ENCODE results near the gene GAMT.

GAMT gene

DNA sequence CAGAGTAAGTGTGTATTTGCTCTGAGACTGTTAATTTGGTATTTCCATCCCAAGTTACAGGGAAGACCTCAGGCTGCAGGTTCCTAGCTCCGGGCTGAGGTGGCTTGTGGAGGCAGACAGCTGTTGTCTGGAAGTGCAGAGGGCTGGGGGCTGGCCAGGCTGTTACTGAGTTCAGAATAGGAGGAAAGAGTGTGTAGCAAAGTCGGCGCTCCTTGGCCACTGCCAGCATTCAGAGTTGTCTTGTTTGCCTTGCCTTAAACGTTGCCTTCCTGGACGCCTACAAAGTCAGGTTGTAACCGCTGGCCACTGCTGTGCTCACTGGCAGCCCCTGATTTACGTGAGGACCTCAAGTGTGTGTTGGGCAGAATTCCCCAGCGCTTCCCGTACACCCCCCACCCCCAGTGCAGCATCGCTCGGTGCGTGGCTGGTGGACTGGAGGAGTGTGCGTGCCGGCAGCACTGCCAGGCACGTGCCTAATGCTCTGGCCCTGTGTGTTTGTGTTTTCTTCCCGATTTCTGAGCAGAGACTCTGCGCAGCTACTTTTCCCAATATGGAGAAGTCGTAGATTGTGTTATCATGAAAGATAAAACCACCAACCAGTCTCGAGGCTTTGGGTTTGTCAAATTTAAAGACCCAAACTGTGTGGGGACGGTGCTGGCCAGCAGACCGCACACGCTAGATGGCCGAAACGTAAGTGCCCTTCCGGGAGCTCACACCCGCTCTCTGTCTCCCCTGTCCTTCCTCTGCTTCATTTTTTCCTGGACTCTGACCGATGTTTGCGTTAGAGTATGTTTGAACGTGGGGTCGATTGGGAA is 16.5 kb upstream of the GAMT start:
- DNase-seq = no peak

DNA sequence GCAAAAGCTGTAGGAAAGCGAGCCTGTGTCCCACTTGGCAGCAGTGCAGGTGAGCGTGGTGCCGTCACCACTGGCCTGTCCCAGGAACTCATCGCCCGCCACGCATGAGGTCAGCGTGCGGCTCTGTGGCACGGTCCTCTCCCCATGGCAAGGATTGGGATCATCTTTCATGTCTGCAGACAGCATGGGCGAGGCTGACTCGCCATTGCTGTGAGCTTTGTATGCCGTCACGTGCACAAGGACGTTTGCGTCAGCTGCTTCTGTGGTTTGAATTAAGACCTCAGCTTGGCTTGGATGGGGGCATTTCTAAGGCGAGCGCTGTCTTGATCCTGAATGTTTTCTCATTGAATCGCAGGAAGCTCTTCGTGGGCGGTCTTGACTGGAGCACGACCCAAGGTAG is 15.8 kb upstream of the GAMT start:
- DNase-seq = no peak

- no peak for DNase-seq
These were observed 14.9 kb upstream of the GAMT start for GRCh38 chr19:1416014-1416841.

DNA sequence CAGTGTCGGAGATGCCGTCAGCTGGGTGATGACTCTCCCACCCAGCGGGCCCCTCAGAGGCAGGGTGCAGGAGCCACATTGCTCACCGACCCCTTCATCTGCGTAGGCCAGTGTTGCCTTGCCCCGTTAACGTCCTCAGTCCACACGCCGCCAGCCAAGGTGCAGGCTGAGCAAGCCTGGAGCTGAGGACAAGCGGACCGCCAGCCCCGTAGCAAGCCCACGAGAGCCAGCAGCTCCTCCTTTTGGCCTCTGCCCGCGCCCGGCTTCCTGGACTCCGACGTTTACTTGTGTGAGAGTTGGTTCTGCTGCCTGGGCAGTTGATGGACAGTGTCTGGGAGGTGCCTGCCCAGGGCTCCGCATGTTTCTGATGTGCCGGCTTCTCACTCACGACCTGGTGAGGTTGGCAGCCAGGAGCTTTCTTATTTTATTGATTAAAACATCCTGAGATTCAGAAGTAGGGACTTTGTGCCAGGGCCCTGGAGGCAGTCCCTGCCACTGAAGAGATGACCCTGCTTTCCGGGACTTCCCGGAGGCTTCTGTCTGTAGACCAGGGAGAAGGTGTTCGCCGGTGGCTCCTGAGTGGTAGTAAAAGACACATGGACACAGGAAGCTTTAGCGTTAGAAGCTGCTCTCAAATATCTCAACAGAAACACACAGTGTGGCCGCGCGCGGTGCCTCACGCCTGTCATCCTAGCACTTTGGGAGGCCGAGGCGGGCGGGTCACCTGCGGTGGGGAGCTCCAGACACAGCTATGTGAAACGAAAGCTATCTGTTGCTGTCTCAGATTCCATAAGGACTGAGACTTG is 11.9 kb upstream of the GAMT start:
- DNase-seq = no peak

DNA sequence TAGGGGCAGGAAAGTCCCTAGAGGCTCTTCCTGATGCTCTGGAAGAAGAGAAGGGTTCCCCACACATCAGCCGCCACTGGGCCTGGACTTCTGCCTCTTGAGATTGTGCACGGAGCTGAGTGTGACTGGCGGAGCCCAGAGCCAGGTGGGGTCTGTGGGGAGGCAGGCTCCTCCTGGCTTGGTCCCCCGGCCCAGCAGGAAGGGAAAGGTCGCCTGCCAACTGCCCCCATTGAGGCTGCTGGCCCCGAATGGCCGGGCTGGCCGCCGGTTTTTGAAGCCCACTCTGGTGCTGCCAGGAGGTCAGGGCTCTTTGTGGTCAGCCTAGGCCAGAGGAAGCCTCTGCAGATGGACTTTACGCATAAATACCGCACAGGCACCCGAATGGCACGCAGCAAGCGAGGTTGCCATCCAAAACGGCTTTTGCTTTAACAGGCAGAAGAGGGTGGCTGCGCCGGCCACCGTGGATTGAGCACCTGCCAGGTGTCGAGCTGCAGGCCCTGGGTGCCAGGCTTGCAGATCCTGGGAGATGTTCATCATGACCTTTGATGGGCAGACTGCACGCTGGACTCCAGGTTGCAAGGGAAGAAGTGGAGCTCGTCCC is 11.1 kb upstream of the GAMT start:
- no peak for DNase-seq

DNA sequence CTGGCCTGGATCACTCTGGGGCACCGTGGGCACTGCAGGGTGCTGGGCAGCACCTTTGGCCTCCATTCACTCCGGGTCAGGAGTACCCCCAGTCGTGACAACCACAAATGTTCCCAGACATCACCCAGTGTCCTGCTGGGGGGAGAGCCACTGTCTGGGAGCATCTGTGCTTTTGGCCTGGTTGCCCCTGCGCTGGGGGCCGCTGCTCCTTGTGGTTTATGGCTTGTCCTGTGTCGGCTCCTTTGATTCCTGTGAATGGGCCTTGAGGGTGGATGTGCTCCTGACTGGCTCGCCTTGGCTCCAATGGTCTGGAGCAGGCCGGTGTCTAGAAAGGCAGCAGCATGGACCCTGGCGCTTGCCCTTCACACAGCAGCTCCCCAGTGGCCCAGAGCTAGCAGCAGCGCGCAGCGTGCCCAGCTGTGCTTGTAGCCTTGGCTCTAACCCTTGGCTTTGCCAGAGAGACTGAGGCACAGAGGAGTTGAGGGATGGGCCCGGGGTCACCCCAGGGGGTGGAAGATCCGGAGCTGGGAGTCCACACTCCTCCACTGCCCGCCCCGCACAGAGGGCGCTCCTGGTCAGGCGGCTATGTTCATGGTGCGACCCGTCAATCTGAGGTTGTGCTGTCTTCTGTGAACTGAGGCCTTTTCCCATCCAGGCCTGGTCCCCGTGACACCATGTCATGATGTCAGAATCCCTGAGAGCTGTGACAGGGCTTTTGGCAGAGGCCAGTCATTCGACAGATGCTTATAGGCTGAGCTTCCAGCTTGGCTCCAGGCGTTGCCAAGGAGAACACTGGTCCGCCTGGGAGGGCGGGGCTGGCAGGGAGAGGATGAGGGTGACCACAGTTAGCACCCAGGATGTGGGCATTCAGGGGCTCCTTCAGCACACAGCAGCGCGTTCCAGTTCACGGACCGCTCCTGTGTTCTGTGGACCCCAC is 10.2 kb upstream of the GAMT start:
- DNase-seq = no peak

GRCh38 chr19:1410789-1411188 is 9.4 kb upstream of the GAMT start:
- DNase-seq = no peak

- no peak for DNase-seq
These were observed 8.9 kb upstream of the GAMT start for GRCh38 chr19:1410136-1410786.

GRCh38 chr19:1409204-1410005 is 8.1 kb upstream of the GAMT start:
- DNase-seq = no peak

DNA sequence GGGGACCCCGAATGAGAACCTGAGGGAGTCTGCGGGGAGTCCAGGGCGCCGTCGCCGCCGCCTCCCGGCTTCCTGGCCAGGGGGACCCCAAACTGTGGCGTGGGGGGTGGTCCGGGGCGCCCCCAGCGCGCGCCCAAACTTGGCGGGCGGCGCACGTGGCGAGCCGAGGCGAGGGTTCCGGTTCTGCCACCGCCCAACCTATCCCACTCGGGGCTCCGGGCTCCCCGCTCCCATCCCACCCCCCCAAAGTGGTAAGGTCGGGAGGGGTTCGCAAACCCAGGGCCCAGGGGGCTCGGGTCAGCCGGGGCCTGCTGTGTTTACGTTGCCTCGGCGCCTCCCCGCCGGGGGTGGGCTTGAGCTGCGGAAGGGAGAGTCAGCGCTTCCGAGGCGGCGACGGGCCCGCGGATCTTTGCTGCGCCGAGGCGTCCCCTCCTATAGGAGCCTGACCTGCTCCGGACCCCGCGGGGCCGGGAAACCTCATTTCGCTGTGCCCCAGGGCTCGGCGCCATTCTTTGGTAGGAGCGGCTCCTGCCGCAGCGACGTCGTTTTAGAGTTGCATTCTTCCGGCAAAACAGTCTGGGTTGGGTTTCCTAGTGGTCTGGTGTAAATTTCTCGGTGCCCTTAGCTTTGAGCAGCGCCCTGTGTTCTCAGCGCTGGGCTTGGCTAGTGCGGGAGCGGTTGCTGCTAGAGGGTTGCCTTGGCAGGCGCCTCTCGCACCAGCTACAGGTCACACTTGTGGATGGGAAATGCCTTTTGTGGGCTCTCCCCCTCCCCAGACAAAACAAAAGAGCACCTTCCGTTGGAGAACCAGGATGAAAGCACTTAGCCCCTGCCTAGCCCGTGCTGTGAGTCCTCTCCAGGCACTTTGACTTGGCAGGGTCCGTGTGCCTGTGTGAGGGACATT is 7.2 kb upstream of the GAMT start:
- DNase-seq = peak; percentile 51

- peak; percentile 47 for DNase-seq
These were observed 6.4 kb upstream of the GAMT start, which contains the start of gene DAZAP1 for GRCh38 chr19:1407528-1408299. TSS of gene DAZAP1 (plus strand) at chr19:1407586. CDS start at chr19:1407774, 188 bp downstream.

DNA sequence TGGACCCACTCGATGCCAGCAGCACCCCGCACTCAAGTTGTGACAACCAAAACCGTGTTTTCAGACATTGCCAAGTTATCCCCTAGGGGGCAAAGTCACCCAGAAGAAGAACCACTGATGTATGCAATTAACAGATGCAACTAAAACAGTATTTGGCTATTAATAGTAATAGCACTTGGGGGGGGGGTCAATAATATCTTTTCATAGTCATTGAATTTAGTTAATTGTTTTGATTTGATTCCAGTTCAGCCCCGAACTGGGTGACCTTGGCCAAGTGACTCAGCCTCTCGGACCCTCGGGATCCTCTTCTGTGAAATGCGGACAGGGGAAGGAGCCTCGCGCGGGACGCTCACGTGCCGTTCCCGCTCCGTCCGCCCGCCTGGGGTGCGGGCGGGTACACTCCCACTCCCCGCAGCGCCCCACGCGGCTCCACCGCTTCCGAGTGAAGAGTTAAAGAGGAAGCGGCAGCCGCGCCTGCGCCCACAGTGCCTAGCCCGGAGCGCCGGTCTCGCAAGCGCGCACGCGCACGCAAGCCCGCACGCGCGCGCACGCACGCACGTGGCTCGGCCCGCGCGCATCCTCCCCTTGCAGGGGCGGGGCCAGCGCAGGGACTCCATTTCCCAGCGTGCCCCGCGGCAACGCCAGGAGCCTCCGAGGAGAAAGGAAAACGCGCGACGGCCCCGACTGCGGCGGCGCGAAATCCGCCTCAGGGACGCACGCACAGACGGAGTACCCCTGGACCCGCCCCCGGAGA is 5.6 kb upstream of the GAMT start:
- peak; percentile 97 for DNase-seq

DNA sequence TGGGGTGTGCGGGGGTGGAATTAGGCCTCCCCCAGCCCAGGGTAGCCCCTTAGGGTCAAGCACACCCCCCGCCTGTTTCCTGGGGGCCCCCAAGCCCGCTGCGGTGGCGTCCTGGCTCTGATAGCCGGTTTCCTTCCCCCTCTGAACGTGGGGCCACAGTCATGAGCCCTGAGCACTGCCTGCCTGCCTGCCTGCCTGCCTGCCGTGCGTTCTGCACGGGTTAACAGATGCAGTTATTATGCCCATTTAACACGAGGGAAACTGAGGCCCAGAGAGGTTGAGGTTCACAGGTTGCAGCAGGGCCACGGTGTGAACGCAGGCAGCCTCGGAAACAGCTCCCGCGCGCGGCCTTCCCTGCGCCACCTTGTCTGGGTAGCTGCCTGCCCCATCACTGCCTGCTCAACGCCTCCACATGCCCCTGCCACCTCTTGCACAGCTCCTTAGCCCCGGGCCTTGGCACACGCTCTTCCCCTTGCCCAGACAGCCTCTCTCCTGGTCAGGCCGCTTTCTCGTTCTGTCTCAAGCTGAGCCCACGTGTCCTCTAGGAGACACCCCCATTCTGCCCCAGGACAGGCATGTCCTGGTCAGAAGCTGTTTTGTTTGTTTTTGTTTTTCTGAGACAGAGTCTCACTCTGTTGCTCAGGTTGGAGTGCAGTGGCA is 1.2 kb upstream of the GAMT start:
- no peak for DNase-seq

GRCh38 chr19:1401889-1402217 is 511 bp upstream of the GAMT start:
- no peak for DNase-seq

DNA sequence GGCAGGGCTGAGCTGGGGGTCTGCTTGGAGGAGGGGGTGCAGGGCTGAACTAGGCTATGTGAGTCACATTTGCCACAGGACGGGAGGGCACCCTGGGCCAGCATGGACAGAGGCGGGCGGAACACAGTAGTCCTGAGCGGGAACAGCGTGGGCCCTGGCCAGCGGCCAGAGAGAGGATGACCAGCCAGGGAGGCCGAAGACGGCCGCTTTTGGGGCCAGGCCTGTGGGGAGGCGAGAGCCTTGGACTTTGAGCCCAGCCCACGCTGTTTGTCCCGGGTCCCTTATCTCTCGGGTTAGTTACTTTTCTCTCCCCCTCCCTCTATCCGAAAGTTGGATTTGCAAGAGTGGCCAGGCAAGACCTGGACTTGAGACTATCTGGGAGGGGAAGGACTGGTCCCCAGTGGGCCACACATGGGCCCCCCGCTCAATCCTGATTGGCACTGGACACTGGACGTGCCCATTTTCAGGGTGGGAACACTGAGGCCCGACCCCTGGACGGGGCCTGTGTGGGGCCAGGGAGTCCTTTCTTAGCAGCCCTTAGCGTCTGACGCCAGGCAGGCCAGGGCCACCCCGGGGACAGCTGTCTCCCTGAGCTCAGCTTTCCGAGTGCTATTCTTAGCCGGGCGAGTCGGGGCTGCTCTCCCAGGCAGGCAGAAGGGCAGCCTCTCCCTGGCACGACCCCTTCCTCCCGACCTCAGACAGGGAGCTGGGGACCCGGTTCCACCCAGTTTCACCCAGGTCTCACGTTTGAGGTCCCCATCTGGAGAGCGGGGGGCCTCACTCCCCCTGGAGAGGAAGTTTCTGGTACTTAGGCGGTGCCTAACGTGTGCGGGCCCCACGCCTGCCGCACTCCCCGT is 833 bp downstream of the GAMT start:
- no peak for DNase-seq

DNA sequence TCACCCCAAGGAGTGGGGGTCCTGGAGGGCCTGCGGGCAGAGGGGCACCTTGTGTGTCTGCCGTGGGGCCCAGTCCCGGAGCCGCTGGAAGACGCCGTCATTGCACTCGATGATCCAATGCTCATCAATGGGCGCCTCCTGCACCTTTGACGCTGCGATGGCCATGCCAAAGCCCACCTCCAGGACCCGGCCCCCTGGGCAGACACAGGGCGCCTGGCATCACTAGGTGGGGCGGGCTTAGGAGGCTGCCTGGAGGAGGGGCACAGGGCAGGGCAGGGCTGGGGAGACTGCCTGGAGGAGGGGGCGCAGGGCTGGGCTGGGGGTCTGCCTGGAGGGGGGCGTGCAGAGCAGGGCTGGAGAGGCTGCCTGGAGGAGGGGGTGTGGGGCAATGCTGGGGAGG is 1.6 kb downstream of the GAMT start:
- no peak for DNase-seq

All from stimulated activated naive CD4-positive, alpha-beta T cell treated with Interleukin-2 at 50 U/mL for 16 hours (primary cell).